GM12878 (cell line): ENCODE results near the gene ACTMAP. TPM values are rescaled to one million over a fixed set of nuclear protein-coding genes. Genes with fewer than 3 reads are reported as not detected.
A peak's percentile ranks its signal among the peaks of the same experiment; 100 is the strongest.

Source experiments
- ATAC-seq: fragments of 200-7000 bp; cut with Tn5 transposase; 3 replicates; pipeline ENCODE4 v1.9.1; 2020; ENCODE audit warnings: mild to moderate bottlenecking, moderate library complexity
- BruUV-seq: library from RNA; stranded (reverse); fragments of 400-500 nt; replicated peaks from 2 replicates; lab custom pipeline; 2021; lab: Mats Ljungman, UMichigan
- CTCF ChIA-PET: fragments of 300-600 bp; sonication (Branson Sonifier 250); formaldehyde crosslinking; extraction: SDS; loops from one replicate; lab custom pipeline; 2021; ENCODE audit warnings: inconsistent platforms; lab: Yijun Ruan, JAX
- POLR2A ChIA-PET: fragments of 350-600 bp; formaldehyde crosslinking; extraction: SDS; loops from one replicate; lab custom pipeline; 2021; ENCODE audit warnings: inconsistent platforms; lab: Charles Lee
- RAD21 ChIA-PET: fragments of 300-600 bp; sonication (Branson Sonifier 250); formaldehyde crosslinking; loops from one replicate; lab custom pipeline; 2023; ENCODE audit warnings: antibody characterized with exemption; ENCODE audit not compliant: unreplicated experiment; lab: Charles Lee
- SMC1A ChIA-PET: fragments of 300-600 bp; sonication (Branson Sonifier 250); formaldehyde crosslinking; loops from one replicate; lab custom pipeline; 2023; ENCODE audit not compliant: unreplicated experiment, uncharacterized antibody; lab: Charles Lee
- DNase-seq: peaks from one replicate; pipeline ENCODE4 v3.0.0-alpha.2; 2011; ENCODE audit warnings: low read depth, low spot score
- FAIRE-seq: peaks from 3 replicates; lab custom pipeline; 2011; peaks lifted over from hg19 to GRCh38; lab: Jason Lieb, UNC
- H2AFZ ChIP-seq: 2 replicates; pipeline ENCODE4 v1.6.0; 2011; ENCODE audit warnings: low read depth, low read length, control low read depth; ENCODE audit not compliant: control insufficient read depth
- H3K27ac ChIP-seq: 2 replicates; pipeline ENCODE4 v1.5.1; 2011; ENCODE audit warnings: control low read depth; ENCODE audit not compliant: control insufficient read depth, insufficient read depth
- H3K27me3 ChIP-seq, 2 experiments: replicated peaks in 1 of 2; 2 replicates each; pipeline versions ENCODE4 v1.6.0 to v1.6.1; 2011; ENCODE audit warnings: low read length in 1 of 2; ENCODE audit not compliant: control insufficient read depth in 2 of 2, insufficient read depth in 2 of 2
- H3K36me3 ChIP-seq, 2 experiments: 2 replicates each; pipeline ENCODE4 v1.5.1; 2011; ENCODE audit warnings: low read length in 1 of 2; ENCODE audit not compliant: control insufficient read depth in 2 of 2, insufficient read depth in 2 of 2
- H3K4me1 ChIP-seq: 2 replicates; pipeline ENCODE4 v1.6.1; 2011; ENCODE audit warnings: mild to moderate bottlenecking, low read length, moderate library complexity, mixed read lengths; ENCODE audit not compliant: control insufficient read depth, insufficient read depth
- H3K4me2 ChIP-seq: 2 replicates; pipeline ENCODE4 v1.6.0; 2011; ENCODE audit warnings: control low read depth; ENCODE audit not compliant: control insufficient read depth, insufficient read depth
- H3K4me3 ChIP-seq: fragments of 200-600 bp; sonication (generic); 2 replicates; pipeline ENCODE4 v1.5.1; 2016
- H3K79me2 ChIP-seq: 2 replicates; pipeline ENCODE4 v1.6.0; 2011; ENCODE audit warnings: low read length; ENCODE audit not compliant: control insufficient read depth, insufficient read depth
- H3K9ac ChIP-seq: 2 replicates; pipeline ENCODE4 v1.8.0; 2011; ENCODE audit warnings: low read length, control low read depth, mixed read lengths; ENCODE audit not compliant: control insufficient read depth, insufficient read depth
- H3K9me3 ChIP-seq: replicated peaks from 3 replicates; pipeline ENCODE4 v1.5.1; 2011; ENCODE audit warnings: mild to moderate bottlenecking, low read length; ENCODE audit not compliant: control insufficient read depth, insufficient read depth
- H4K20me1 ChIP-seq: 2 replicates; pipeline ENCODE4 v1.6.0; 2011; ENCODE audit not compliant: control insufficient read depth, insufficient read depth
- BCL3 ChIP-seq: IDR thresholded peaks from 2 replicates; pipeline ENCODE4 v1.6.1; 2011; ENCODE audit warnings: borderline replicate concordance, low read depth, mild to moderate bottlenecking, moderate library complexity, low read length; ENCODE audit not compliant: insufficient read depth, poor library complexity, severe bottlenecking
- CEBPB ChIP-seq, 2 experiments: fragments of 150-350 bp in 1 of 2; IDR thresholded peaks; 2 replicates each; pipeline ENCODE4 v1.6.1; 2012 to 2014; ENCODE audit warnings: low read depth in 2 of 2, low read length in 2 of 2, borderline replicate concordance in 1 of 2, inconsistent platforms in 1 of 2
- CEBPZ ChIP-seq: fragments of 150-350 bp; IDR thresholded peaks from 2 replicates; pipeline ENCODE4 v1.6.1; 2016; ENCODE audit warnings: low read depth, low read length
- ETV6 ChIP-seq, 2 experiments: fragments of 450-650 bp in 1 of 2; IDR thresholded peaks in 1 of 2; conservative IDR thresholded peaks in 1 of 2; 2 replicates each; pipeline ENCODE4 v1.6.1; 2014; ENCODE audit warnings: antibody characterized with exemption in 1 of 2, borderline replicate concordance in 1 of 2, low read depth in 1 of 2, mild to moderate bottlenecking in 1 of 2, moderate library complexity in 1 of 2
- IKZF1 ChIP-seq: fragments of 450-650 bp; conservative IDR thresholded peaks from 2 replicates; pipeline ENCODE4 v1.6.1; 2017; ENCODE audit warnings: antibody characterized with exemption, mild to moderate bottlenecking
- JUND ChIP-seq: IDR thresholded peaks from 2 replicates; pipeline ENCODE4 v1.6.1; 2012; ENCODE audit warnings: low read depth, mild to moderate bottlenecking, low read length, improper control_type of control experiment, moderate library complexity
- NFIC ChIP-seq: IDR thresholded peaks from 2 replicates; pipeline ENCODE4 v1.6.1; 2012; ENCODE audit warnings: low read depth, mild to moderate bottlenecking, inconsistent platforms, low read length, moderate library complexity
- NFXL1 ChIP-seq: fragments of 450-650 bp; IDR thresholded peaks from 2 replicates; pipeline ENCODE4 v1.6.1; 2017; ENCODE audit warnings: antibody characterized with exemption, mild to moderate bottlenecking, borderline replicate concordance
- NFYB ChIP-seq: IDR thresholded peaks from 2 replicates; pipeline ENCODE4 v1.6.1; 2011; ENCODE audit warnings: low read depth, mild to moderate bottlenecking, low read length, improper control_type of control experiment, moderate library complexity; ENCODE audit not compliant: insufficient read depth
- PML ChIP-seq: IDR thresholded peaks from 2 replicates; pipeline ENCODE4 v1.6.1; 2012; ENCODE audit warnings: low read length, inconsistent platforms
- SPI1 ChIP-seq: IDR thresholded peaks from 2 replicates; pipeline ENCODE4 v1.6.1; 2011; ENCODE audit warnings: low read depth, mild to moderate bottlenecking, low read length, moderate library complexity, borderline replicate concordance; ENCODE audit not compliant: insufficient read depth
- TCF3 ChIP-seq: IDR thresholded peaks from 2 replicates; pipeline ENCODE4 v1.6.1; 2012; ENCODE audit warnings: low read depth, mild to moderate bottlenecking, low read length, borderline replicate concordance; ENCODE audit not compliant: insufficient read depth
- ZBTB33 ChIP-seq: fragments of 450-650 bp; IDR thresholded peaks from 2 replicates; pipeline ENCODE4 v1.6.1; 2017; ENCODE audit warnings: mild to moderate bottlenecking
- WGBS: methylation state at CpG from one replicate; pipeline ENCODE4 v1.1.6; 2016; ENCODE audit warnings: low lambda C conversion rate; ENCODE audit not compliant: insufficient replicate concordance, insufficient coverage; ENCODE audit errors: missing lambda C conversion rate; 5-methylcytosine and 5-hydroxymethylcytosine counted together
- in situ Hi-C: fragments of 300-500 bp; cut with MboI; formaldehyde crosslinking; loops from 9 replicates; pipeline ENCODE4 v1.14.3; 2018; ENCODE audit warnings: mixed read lengths
- intact Hi-C: fragments of 100-400 bp; cut with micrococcal nuclease; formaldehyde crosslinking; loops from one replicate; pipeline ENCODE4 v1.14.2; 2022; ENCODE audit not compliant: unreplicated experiment
- polyA plus RNA-seq, 11 experiments: library from polyadenylated mRNA; depleted of rRNA in 4 of 11; unstranded in 6 of 11; stranded (reverse) in 5 of 11; fragments of >200 nt; fragmentation: Nextera tagmentation in 4 of 11; fragmentation: Illumina TruSeq in 1 of 11; extraction: Ambion mirVana in 4 of 11; extraction: Trizol in 1 of 11; gene quantifications; 1 replicate in 1 of 11; 2 replicates in 10 of 11; pipeline versions ENCODE4 v1.2.1 to v1.2.3, GENCODE V29; 2011 to 2016; ENCODE audit warnings: inconsistent platforms in 2 of 11, missing spikeins in 2 of 11, low read depth in 1 of 11
- total RNA-seq, 4 experiments: library from RNA; depleted of rRNA in 3 of 4; stranded (reverse); fragments of >200 nt in 3 of 4; fragmentation: Illumina TruSeq in 1 of 4; extraction: Trizol in 1 of 4; gene quantifications; 2 replicates each; pipeline versions ENCODE4 v1.2.1 to v1.2.3, GENCODE V29; 2013 to 2021

Gene ACTMAP
- total and polyA plus RNA-seq, 10 of the 15 experiments (the other 5 are each of a cell fraction or from before 2014, with no cell fraction given), result 3.0 to 26.2 (median 11.1) TPM

GRCh38 chr19:40721140-40721486, 29.2 kb downstream of the ACTMAP start:
- CTCF ChIA-PET, result interaction anchor here (0.8 to 1.3 kb wide), 2 partner anchors 13 to 98 kb away, joined by 3 to 4 read pairs; no protein-coding TSS in a partner anchor
- DNase-seq (no peak), ATAC-seq (no peak), FAIRE-seq (no peak)
- Histone ChIP-seq H3K27me3 (no peaks in the 10 kb centered on the region), H3K36me3 (no peaks in the 10 kb centered on the region; a peak in 1 of 4 replicates), H3K4me1 (peaks cover 13% of the 10 kb centered on the region), H2AFZ (no peak overlapping the region), H3K4me3 (peak overlapping the region; percentile 15; the same call in 1 of the 2 replicates), H3K4me2 (no peak overlapping the region), H3K9ac (no peak overlapping the region), H3K27ac (no peak overlapping the region), H3K9me3 (no peaks in the 10 kb centered on the region), H4K20me1 (no peaks in the 10 kb centered on the region), H3K79me2 (peaks cover 31% of the 10 kb centered on the region)
- in situ Hi-C loops (no loop called here), intact Hi-C loops (no loop called here)
- RAD21 ChIA-PET, result interaction anchor here (0.8 to 2.9 kb wide), 2 partner anchors 57 to 58 kb away, joined by 3 to 13 read pairs; partner anchors contain the start of gene RAB4B
- TF ChIP-seq JUND (no peak), NFYB (no peak), ZBTB33 (no peak), TCF3 (no peak), NFIC (no peak), BCL3 (no peak), IKZF1 (no peak), SPI1 (no peak), CEBPZ (no peak), CEBPB (IDR thresholded peaks at IDR 0.05; ENCODE audit: borderline replicate concordance in 1 of 2, low read depth in 2 of 2, low read length in 2 of 2) (no peak), ETV6 (conservative IDR thresholded peaks at IDR 0.05 in 1 of 2, IDR thresholded peaks at IDR 0.05 in 1 of 2; ENCODE audit: borderline replicate concordance in 1 of 2, low read depth in 1 of 2) (no peak), PML (no peak), NFXL1 (no peak)
- POLR2A ChIA-PET, result interaction anchor here (1.0 to 5.1 kb wide), 3 partner anchors 28 to 57 kb away, joined by 4 to 37 read pairs (median 32); partner anchors contain the start of genes ACTMAP, RAB4B and SNRPA
- 75% methylated on average over 6 of the region's 6 CpGs for WGBS
- no TSS peak for BruUV-seq
- SMC1A ChIA-PET, result interaction anchor here (0.7 to 2.9 kb wide), 4 partner anchors 27 to 58 kb away, joined by 3 to 16 read pairs (median 8); partner anchors contain the start of gene RAB4B
